GM21786 (cell line): ENCODE data around the gene HDAC1.
A peak's percentile ranks its signal among the peaks of the same experiment; 100 is the strongest.
"Not testable (repeated sequence)": the region's sequence is repeated elsewhere in the genome, so short reads cannot be mapped to it uniquely, and the experiment has no call there.

Experiments
- ATAC-seq: cut with Tn5 transposase; IDR thresholded peaks from one replicate; pipeline ENCODE4 v1.9.1; 2021; ENCODE audit not compliant: unreplicated experiment

Gene HDAC1

GRCh38 chr1:32341971-32342370, 50.1 kb downstream of the HDAC1 start:
- ATAC-seq: no peak

GRCh38 chr1:32342704-32343103, 50.8 kb downstream of the HDAC1 start:
- no peak for ATAC-seq

- ATAC-seq: no peak
These were observed 53.5 kb downstream of the HDAC1 start for GRCh38 chr1:32345289-32345827.

- ATAC-seq: no peak
These were observed 54.8 kb downstream of the HDAC1 start for GRCh38 chr1:32346532-32347157.

- ATAC-seq: no peak
These were observed 57.4 kb downstream of the HDAC1 start for GRCh38 chr1:32349211-32349708.

GRCh38 chr1:32350785-32351398, 59.0 kb downstream of the HDAC1 start:
- peak; percentile 44 for ATAC-seq

GRCh38 chr1:32351399-32352238, 59.7 kb downstream of the HDAC1 start:
- peak; percentile 81 for ATAC-seq

- no peak for ATAC-seq
These were observed 60.4 kb downstream of the HDAC1 start for GRCh38 chr1:32352239-32352745.

GRCh38 chr1:32352831-32353383, 61.0 kb downstream of the HDAC1 start:
- no peak for ATAC-seq

GRCh38 chr1:32353431-32353830, 61.5 kb downstream of the HDAC1 start:
- no peak for ATAC-seq

GRCh38 chr1:32353886-32354570, 62.1 kb downstream of the HDAC1 start:
- no peak for ATAC-seq

- not testable (repeated sequence) for ATAC-seq
These were observed 63.9 kb downstream of the HDAC1 start for GRCh38 chr1:32355778-32356177.

GRCh38 chr1:32356478-32356877, 64.6 kb downstream of the HDAC1 start:
- ATAC-seq: no peak

GRCh38 chr1:32357614-32358013, 65.7 kb downstream of the HDAC1 start:
- no peak for ATAC-seq

- no peak for ATAC-seq
These were observed 66.6 kb downstream of the HDAC1 start for GRCh38 chr1:32358435-32358834.

- no peak for ATAC-seq
These were observed 69.4 kb downstream of the HDAC1 start for GRCh38 chr1:32361308-32361673.

GRCh38 chr1:32361674-32362473, 70.0 kb downstream of the HDAC1 start:
- ATAC-seq: no peak

- no peak for ATAC-seq
These were observed 70.8 kb downstream of the HDAC1 start, which contains the start of the genes FAM229A and TSSK3 for GRCh38 chr1:32362474-32363313. FAM229A (minus strand) TSS chr1:32362485; CDS start chr1:32362091, 394 bp downstream. TSSK3 (plus strand) TSS chr1:32362539; CDS start chr1:32362702, 163 bp downstream.

GRCh38 chr1:32363713-32364112, 71.8 kb downstream of the HDAC1 start:
- no peak for ATAC-seq
